Natural killer cell treated with Interleukin-12 subunit alpha and Interleukin-12 subunit beta and Interleukin-15 and Interleukin-18, amount 100 ng/mL, for 72 hours (primary cell): ENCODE measurements around the gene C9orf152. TPM values are rescaled to one million over a fixed set of nuclear protein-coding genes. Genes with fewer than 3 reads are reported as not detected.
"Not testable (repeated sequence)": the region's sequence is repeated elsewhere in the genome, so short reads cannot be mapped to it uniquely, and the experiment has no call there.

Experiments used
- ATAC-seq, 2 donors: fragments of 150-1000 bp; cut with Tn5 transposase in 1 of 2; sonication (Bioruptor Pico), chemical (Tn5 transposase) in 1 of 2; 2 replicates each; pipeline ENCODE4 v1.10.0; 2021
- DNase-seq: peaks from one replicate; pipeline ENCODE4 v3.0.0; 2022; ENCODE audit warnings: low spot score
- H3K27ac Mint-ChIP-seq, 2 donors: 1 replicate in 1 of 2; 2 replicates in 1 of 2; pipeline ENCODE4 v1.8.0; 2022; ENCODE audit warnings: mixed read lengths in 2 of 2, mild to moderate bottlenecking in 1 of 2, moderate library complexity in 1 of 2
- H3K27me3 Mint-ChIP-seq, 2 donors: 1 replicate in 1 of 2; 2 replicates in 1 of 2; pipeline ENCODE4 v1.8.0; 2022; ENCODE audit warnings: mixed read lengths in 2 of 2
- H3K36me3 Mint-ChIP-seq: one replicate; pipeline ENCODE4 v1.8.0; 2022; ENCODE audit warnings: mixed read lengths
- H3K4me1 Mint-ChIP-seq, 2 donors: 1 replicate in 1 of 2; 2 replicates in 1 of 2; pipeline ENCODE4 v1.8.0; 2022; ENCODE audit warnings: low read depth in 2 of 2, mixed read lengths in 2 of 2, mild to moderate bottlenecking in 1 of 2
- H3K4me3 Mint-ChIP-seq: one replicate; pipeline ENCODE4 v1.8.0; 2022; ENCODE audit warnings: mixed read lengths
- H3K9me3 Mint-ChIP-seq: 2 replicates; pipeline ENCODE4 v1.8.0; 2022; ENCODE audit warnings: mixed read lengths
- total RNA-seq, 2 donors: library from RNA; stranded (reverse); gene quantifications; one replicate each; pipeline ENCODE4 v1.2.3, GENCODE V29; 2022

Gene C9orf152
- total RNA-seq, 2 donors from 2014 or later, result not detected

DNA sequence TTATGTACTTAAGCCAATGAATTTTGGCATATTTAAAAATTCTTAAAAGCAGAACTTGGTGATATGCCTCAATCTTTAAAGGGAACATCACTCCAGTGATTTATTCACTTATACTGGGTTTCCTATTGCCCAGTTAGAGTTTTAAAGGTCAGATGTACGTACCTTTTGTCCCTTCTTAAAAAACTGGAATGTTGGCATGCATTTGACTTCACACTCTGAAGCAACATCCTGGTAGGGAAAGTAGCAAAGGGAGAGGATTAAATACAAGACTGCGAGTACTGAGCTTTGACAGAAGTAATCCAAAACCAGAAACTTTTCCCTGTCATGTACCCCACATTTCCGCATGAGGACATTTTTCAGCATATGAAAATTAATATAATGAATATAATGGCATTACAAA lies 36.7 kb upstream of the C9orf152 start:
- DNase-seq, result no peak

DNA sequence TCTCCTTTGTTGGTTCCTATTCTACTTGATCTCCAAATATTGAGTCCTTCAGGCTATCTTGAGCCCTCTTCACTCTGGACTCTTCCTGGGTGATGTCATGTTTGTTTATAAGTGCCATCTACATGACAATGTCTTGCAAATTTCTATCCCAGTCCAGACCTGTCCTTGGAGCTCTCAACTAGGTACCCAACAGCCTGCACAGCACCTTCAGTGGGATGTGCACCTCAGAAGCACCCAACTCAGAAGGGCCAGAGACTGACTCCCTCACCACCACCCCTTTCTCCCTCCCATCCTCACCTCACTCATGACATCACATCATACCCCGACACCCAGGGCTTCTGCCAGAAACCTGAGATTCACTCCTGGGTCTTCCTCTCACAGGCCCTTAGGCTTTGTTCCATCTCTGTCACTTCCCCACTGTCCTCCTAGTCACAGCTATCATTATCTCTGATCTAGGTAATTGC lies 33.9 kb upstream of the C9orf152 start:
- ATAC-seq (no peak), DNase-seq (no peak)
- Mint-ChIP-seq H3K4me1 (no peaks in the 10 kb centered on the region), H3K27ac (no peak overlapping the region), H3K27me3 (no peaks in the 10 kb centered on the region), H3K4me3 (no peak overlapping the region), H3K9me3 (no peaks in the 10 kb centered on the region), H3K36me3 (peaks cover 4% of the 10 kb centered on the region)

More for the DNA sequence above, 36.7 kb upstream of the C9orf152 start:
- H3K4me1 Mint-ChIP-seq, result no peaks in the 10 kb centered on the region
- no peaks in the 10 kb centered on the region for H3K9me3 Mint-ChIP-seq
- ATAC-seq, result no peak
- no peaks in the 10 kb centered on the region for H3K27me3 Mint-ChIP-seq
- peaks cover 4% of the 10 kb centered on the region for H3K36me3 Mint-ChIP-seq
- no peak overlapping the region for H3K4me3 Mint-ChIP-seq
- H3K27ac Mint-ChIP-seq, result no peak overlapping the region

DNA sequence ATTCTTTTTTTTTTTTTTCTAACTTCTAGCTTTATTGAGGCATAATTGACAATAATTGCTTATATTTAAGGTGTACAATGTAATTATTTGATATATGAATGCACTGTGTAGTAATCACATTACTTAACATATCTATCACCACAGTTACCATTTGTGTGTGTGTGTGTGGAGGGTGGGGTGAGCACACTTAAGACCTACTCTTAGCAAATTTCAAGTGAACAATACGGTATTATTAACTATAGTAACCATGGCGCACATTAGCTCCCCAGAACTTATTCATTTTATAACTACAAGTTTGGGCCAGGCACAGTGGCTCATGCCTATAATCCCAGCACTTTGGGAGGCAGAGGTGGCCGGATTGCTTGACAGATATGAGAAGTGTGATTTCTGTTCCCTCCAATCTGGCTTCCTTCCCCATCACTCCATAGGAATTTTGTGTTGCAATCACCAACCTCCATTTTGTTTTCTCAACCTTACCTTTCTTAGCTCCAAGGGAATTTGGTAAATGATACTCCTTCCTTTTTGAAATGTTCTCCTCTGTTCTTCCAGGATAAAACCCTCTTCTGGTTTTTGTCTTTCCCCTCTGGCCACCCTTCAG lies 33.4 kb upstream of the C9orf152 start:
- Mint-ChIP-seq H3K4me1 (no peaks in the 10 kb centered on the region), H3K27me3 (no peaks in the 10 kb centered on the region), H3K27ac (no peak overlapping the region), H3K4me3 (no peak overlapping the region), H3K36me3 (peaks cover 4% of the 10 kb centered on the region), H3K9me3 (no peaks in the 10 kb centered on the region)
- ATAC-seq (no peak), DNase-seq (no peak)

DNA sequence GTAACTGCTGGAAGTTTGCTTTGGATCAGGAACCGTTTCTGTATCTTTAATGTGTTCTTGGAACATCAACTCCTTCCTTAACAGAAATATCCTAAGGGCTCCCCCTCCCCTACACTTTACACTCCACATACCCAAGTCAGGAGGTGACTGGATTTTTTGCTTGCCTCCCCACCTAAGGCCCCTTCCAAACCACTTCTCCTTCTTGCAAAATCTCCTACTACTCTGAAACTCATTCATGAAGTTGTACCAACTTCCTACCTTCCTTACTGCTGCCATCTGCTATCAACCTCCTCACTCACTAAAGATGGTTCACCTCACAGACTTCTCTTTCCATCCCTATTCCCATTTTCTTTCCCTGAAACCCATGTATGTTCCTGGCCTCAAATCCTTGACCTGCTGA lies 32.2 kb upstream of the C9orf152 start:
- Mint-ChIP-seq H3K27me3 (no peaks in the 10 kb centered on the region), H3K4me1 (no peaks in the 10 kb centered on the region), H3K27ac (no peak overlapping the region), H3K9me3 (no peaks in the 10 kb centered on the region), H3K36me3 (peaks cover 4% of the 10 kb centered on the region), H3K4me3 (no peak overlapping the region)
- ATAC-seq, result no peak
- no peak for DNase-seq

DNA sequence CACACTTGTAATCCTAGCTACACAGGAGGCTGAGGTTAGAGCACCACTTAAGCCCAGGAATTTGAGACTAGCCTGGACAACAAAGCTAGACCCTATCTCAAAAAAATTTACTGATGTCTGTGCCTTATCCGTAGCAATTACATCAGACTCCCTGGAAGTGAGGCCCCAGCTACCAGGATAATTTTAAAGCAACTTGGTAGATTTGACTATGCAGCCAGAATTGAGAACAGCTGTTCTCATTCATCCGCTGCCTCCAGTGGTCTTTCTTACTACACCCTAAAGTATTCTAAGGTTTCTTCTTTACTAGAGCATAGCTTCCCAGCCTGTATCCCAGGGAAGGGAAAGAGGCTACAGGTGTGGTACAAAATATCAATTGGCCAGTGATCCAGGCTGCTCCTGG lies 20.4 kb upstream of the C9orf152 start:
- H3K36me3 Mint-ChIP-seq, result no peaks in the 10 kb centered on the region
- H3K4me3 Mint-ChIP-seq, result no peak overlapping the region
- no peak overlapping the region for H3K27ac Mint-ChIP-seq
- DNase-seq (no peak), ATAC-seq (no peak)
- H3K4me1 Mint-ChIP-seq, result no peaks in the 10 kb centered on the region
- no peaks in the 10 kb centered on the region for H3K9me3 Mint-ChIP-seq
- H3K27me3 Mint-ChIP-seq, result peaks cover 4 to 7% of the 10 kb centered on the region in 2 donors

DNA sequence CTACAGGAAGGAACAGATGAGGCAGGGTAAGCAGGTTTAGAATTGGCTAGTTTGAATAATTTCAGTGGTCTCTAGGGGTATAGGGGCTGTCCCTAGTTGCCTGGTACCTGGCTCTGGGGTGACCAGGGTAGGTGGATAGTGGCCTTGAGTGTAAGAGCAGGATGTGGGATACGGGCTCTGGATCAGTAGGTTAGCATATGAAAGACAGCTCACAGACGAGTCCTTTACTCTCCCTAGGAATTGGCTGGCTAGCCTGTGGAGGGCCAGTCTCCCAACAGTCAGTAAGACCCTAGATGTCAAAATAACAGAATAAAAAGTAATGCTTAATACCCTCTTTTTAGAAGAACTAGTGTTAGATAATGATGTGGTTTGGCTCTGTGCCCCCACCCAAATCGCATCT lies 16.6 kb upstream of the C9orf152 start:
- Mint-ChIP-seq H3K36me3 (no peaks in the 10 kb centered on the region), H3K27me3 (peaks cover 7 to 11% of the 10 kb centered on the region in 2 donors), H3K4me1 (no peaks in the 10 kb centered on the region), H3K9me3 (no peaks in the 10 kb centered on the region), H3K4me3 (no peak overlapping the region), H3K27ac (no peak overlapping the region)
- no peak for ATAC-seq
- no peak for DNase-seq

DNA sequence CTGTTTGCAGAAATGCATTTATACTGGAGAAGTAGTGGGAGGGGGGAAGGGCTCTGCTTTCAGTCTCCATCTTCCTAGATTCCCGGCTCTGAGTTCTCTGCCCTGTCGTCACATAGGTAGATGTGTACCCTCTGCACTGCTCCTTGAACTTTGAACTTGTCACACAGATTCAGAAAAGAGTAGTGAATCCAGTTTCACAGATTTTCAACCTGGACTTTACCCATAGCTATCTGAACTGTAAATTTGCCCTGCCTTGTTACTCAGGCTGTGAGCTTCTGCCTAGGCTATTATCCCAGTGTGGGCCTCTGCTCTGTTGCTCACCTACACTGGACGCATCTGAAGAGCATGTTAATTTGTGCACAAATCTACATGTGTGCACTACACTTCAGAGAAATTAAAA lies 12.8 kb upstream of the C9orf152 start:
- Mint-ChIP-seq H3K27me3 (peaks cover 7 to 11% of the 10 kb centered on the region in 2 donors), H3K36me3 (no peaks in the 10 kb centered on the region), H3K27ac (no peak overlapping the region), H3K4me1 (no peaks in the 10 kb centered on the region), H3K4me3 (no peak overlapping the region), H3K9me3 (no peaks in the 10 kb centered on the region)
- DNase-seq (no peak), ATAC-seq (no peak)

DNA sequence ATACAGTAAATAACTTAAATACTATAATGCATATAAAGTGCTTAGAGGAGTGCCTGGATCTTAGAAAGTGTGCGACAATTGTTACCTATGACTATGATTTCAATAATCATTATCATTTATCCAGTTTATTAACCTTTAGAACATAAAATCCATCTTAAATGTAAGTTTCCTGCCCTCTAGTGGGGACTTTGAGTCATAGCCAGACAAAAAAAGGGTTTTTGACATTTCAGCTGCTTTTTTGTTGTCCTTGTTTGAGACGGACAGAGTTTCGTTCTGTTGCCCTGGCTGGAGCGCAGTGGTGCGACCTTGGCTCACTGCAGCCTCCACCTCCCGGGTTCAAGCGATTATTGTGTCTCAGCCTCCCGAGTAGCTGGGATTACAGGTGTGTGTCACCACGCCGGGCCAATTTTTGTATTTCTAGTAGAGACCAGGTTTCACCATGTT lies 9.7 kb upstream of the C9orf152 start:
- DNase-seq, result no peak
- peaks cover 0 to 5% of the 10 kb centered on the region in 2 donors for H3K27me3 Mint-ChIP-seq
- no peak for ATAC-seq
- H3K4me3 Mint-ChIP-seq, result no peak overlapping the region
- no peaks in the 10 kb centered on the region for H3K36me3 Mint-ChIP-seq
- H3K9me3 Mint-ChIP-seq, result no peaks in the 10 kb centered on the region
- no peaks in the 10 kb centered on the region for H3K4me1 Mint-ChIP-seq
- no peak overlapping the region for H3K27ac Mint-ChIP-seq

DNA sequence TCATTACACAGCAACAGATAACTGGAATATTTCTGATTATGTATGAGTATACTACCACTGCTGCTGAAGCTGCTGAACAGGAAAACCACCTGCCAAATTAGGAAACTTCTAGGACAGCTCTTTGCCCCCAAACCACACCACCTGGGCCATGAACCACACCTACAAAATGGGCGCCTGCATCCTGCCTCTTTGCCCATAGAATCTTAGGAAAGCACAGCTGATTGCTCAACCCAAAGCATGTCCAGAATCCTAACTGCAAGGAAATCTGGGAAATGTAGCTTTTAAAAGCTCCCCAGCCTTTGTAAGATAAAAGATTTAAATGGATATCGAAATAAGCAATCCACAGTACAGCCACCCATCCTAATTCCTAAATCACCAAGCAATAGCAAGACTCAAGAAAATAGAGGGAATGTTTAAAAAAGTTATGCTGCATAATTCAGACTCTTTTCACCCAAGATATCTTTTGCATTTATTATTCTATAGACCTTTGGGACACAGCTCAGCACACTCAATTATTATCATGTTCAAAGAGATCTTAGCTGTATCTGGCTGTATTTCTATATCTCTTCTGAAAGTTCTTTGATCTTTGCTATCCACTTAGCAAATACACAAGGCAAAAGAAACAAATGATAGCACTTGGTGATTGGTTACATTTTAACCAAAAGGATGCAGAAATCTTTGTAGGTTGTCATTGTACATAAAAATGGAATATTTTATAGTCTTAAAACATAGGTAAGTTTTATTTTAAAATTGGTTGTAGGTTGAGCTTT lies 6.8 kb upstream of the C9orf152 start:
- no peak overlapping the region for H3K27ac Mint-ChIP-seq
- DNase-seq, result no peak
- H3K4me1 Mint-ChIP-seq, result no peaks in the 10 kb centered on the region
- ATAC-seq, result no peak
- H3K27me3 Mint-ChIP-seq, result no peaks in the 10 kb centered on the region
- no peak overlapping the region for H3K4me3 Mint-ChIP-seq
- no peaks in the 10 kb centered on the region for H3K36me3 Mint-ChIP-seq
- H3K9me3 Mint-ChIP-seq, result no peaks in the 10 kb centered on the region

DNA sequence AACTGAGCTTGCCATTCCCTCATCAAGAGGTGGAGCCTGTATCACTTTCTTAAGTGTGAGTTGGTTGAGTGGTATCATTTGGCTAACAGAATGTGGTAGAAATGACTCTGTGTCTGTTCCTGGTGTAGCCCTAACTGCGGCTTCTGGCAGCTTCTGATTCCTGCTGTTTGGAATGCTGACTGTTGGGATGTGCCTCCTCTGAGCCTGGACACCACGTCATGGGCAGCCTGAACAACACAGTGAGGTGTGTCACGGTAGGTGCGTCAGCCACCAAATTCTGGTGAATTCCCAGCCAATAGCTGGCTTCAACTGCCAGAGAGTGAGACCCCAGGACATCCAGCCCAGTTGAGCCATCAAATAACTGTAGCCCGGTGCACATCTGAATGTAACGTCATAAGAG lies 6.1 kb upstream of the C9orf152 start:
- DNase-seq (no peak), ATAC-seq (no peak)
- no peaks in the 10 kb centered on the region for H3K9me3 Mint-ChIP-seq
- no peaks in the 10 kb centered on the region for H3K4me1 Mint-ChIP-seq
- no peaks in the 10 kb centered on the region for H3K36me3 Mint-ChIP-seq
- no peak overlapping the region for H3K27ac Mint-ChIP-seq
- peaks cover 0 to 2% of the 10 kb centered on the region in 2 donors for H3K27me3 Mint-ChIP-seq
- H3K4me3 Mint-ChIP-seq, result no peak overlapping the region

DNA sequence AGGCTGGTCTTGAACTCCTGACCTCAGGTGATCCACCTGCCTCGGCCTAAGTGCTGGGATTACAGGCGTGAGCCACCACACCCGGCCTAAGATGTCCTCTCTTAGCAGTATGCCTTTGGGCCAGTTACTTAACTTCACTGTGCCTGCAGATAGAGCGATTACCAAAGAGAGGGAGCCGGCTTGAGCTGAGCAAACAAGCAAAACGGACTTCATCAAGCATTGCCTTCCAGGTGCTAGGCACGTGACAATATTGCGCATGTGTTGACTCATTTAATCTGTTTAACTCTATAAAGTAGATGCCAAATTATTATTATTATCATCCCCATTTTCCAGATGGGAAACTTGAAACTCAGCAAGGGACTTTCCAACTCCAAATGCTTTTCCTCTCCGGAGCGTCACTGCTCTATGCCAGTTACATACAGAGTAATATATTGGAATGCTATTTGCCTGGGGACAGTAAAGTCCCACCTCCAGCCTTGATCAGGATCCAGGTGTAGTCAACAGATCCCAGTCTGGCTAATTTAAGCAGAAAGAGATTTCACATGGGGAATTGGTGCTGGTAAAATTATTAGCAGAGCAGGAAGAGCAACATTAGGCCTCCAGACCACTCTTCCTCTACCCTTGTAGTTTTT lies 5.6 kb upstream of the C9orf152 start:
- DNase-seq (no peak), ATAC-seq (no peak)
- peaks cover 2 to 3% of the 10 kb centered on the region in 2 donors for H3K27me3 Mint-ChIP-seq
- H3K4me3 Mint-ChIP-seq, result no peak overlapping the region
- H3K36me3 Mint-ChIP-seq, result no peaks in the 10 kb centered on the region
- no peaks in the 10 kb centered on the region for H3K9me3 Mint-ChIP-seq
- no peak overlapping the region for H3K27ac Mint-ChIP-seq
- H3K4me1 Mint-ChIP-seq, result no peaks in the 10 kb centered on the region

DNA sequence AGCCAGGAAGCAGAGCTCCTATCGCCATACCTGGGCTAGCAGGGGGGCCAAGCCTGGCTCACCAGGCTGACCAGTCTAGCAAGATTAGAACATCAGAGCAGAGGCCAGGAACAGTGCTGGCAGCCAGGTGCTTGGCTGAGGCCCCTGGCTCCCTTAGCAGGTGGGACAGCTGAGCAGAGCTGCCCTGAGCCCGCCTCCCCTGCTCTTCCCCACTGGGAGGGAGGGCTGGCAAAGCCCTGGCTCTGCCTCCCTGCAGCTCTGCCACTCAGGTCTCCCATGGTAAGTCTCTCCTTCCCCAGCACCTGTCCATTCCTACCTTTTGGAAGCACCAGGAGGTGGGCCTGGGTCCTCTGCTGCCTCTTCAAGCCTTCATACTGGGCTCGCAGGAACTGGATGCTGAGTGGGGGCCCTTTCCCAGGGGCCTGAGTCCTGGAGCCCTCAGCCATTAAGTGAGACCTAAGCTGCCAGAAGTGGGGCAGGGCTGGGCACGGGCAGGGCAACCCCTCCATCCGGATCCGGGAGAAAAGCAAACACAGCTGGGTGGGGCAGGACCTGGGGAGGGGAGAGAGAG lies 803 bp downstream of the C9orf152 start:
- DNase-seq (no peak), ATAC-seq (no peak)
- H3K4me3 Mint-ChIP-seq, result no peak overlapping the region
- no peaks in the 10 kb centered on the region for H3K36me3 Mint-ChIP-seq
- peaks cover 9 to 19% of the 10 kb centered on the region in 2 donors for H3K27me3 Mint-ChIP-seq
- H3K9me3 Mint-ChIP-seq, result no peaks in the 10 kb centered on the region
- no peak overlapping the region for H3K27ac Mint-ChIP-seq
- no peaks in the 10 kb centered on the region for H3K4me1 Mint-ChIP-seq

DNA sequence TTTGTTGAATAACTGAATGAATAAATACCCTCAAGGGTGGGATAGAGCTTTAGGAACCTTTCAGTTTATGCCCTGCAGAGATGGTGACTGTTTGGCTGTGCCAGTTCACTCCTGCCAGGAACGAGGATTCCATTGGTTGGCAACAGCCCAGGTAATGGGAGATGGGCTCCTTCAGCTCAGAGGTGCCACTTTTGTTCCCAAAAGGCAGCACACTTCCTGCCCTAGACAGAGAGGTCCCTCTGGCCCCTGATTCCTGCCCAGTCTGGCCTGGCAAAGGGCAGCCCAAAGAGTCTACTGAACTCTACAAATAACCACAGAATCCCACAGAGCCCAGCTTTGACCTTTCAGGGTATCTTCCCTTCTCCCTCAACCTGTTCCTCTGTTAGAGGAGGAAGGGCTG lies 1.6 kb downstream of the C9orf152 start:
- Mint-ChIP-seq H3K9me3 (no peaks in the 10 kb centered on the region), H3K27ac (no peak overlapping the region), H3K27me3 (peaks cover 13 to 19% of the 10 kb centered on the region in 2 donors), H3K4me1 (no peaks in the 10 kb centered on the region), H3K36me3 (no peaks in the 10 kb centered on the region), H3K4me3 (no peak overlapping the region)
- no peak for DNase-seq
- no peak for ATAC-seq

DNA sequence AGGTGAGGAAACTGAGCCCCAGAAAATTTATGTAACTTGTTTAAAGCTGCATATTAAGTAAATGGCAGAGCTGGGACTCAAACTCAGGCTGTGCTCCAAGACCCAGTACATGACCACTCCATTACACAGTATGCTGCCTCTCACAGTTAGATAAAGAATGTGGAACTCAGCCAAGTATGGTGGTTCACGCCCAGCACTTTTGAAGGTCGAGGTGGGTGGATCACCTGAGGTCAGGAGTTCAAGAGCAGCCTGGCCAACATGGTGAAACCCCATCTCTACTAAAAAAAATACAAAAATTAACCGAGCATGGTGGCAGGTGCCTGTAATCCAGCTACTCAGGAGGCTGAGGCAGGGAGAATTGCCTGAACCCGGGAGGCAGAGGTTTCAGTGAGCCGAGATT lies 2.3 kb downstream of the C9orf152 start:
- peaks cover 15 to 19% of the 10 kb centered on the region in 2 donors for H3K27me3 Mint-ChIP-seq
- not testable (repeated sequence) for H3K36me3 Mint-ChIP-seq, ATAC-seq, H3K4me3 Mint-ChIP-seq, DNase-seq, H3K9me3 Mint-ChIP-seq, H3K4me1 Mint-ChIP-seq, H3K27ac Mint-ChIP-seq
